Stimulated activated naive CD4-positive, alpha-beta T cell (primary cell): ENCODE results near the gene TDRD5.

Source experiments
- DNase-seq, 6 experiments: peaks; one replicate each; lab custom pipeline; 2025; lab: John Stamatoyannopoulos, UW

TDRD5 gene

GRCh38 chr1:179591592-179592580 is at the start of gene TDRD5:
TSS of gene TDRD5 (plus strand) at chr1:179591832. CDS start at chr1:179592616, 784 bp downstream.
- no peak for DNase-seq

- DNase-seq = no peak
These were observed 46.3 kb upstream of the TDRD5 start for GRCh38 chr1:179545321-179545720.

GRCh38 chr1:179547021-179547535 is 44.6 kb upstream of the TDRD5 start:
- no peak for DNase-seq

GRCh38 chr1:179548666-179549367 is 42.8 kb upstream of the TDRD5 start:
- DNase-seq = no peak

GRCh38 chr1:179549368-179549700 is 42.3 kb upstream of the TDRD5 start:
- DNase-seq = no peak

GRCh38 chr1:179550746-179551682 is 40.6 kb upstream of the TDRD5 start:
- no peak for DNase-seq

GRCh38 chr1:179554427-179554826 is 37.2 kb upstream of the TDRD5 start:
- no peak for DNase-seq

GRCh38 chr1:179558078-179558477 is 33.6 kb upstream of the TDRD5 start:
- DNase-seq = no peak

GRCh38 chr1:179575497-179576314 is 15.9 kb upstream of the TDRD5 start, which contains the start of gene NPHS2:
TSS of gene NPHS2 (minus strand) at chr1:179575948. CDS start at chr1:179575864, 84 bp downstream.
- no peak for DNase-seq

GRCh38 chr1:179576509-179576908 is 15.1 kb upstream of the TDRD5 start:
- no peak for DNase-seq

GRCh38 chr1:179583771-179584320 is 7.8 kb upstream of the TDRD5 start:
- no peak for DNase-seq

- DNase-seq = no peak
These were observed 5.4 kb upstream of the TDRD5 start for GRCh38 chr1:179586107-179586823.

GRCh38 chr1:179587336-179587735 is 4.3 kb upstream of the TDRD5 start:
- DNase-seq = no peak

GRCh38 chr1:179588425-179589024 is 3.1 kb upstream of the TDRD5 start:
- no peak for DNase-seq

GRCh38 chr1:179589509-179589908 is 2.1 kb upstream of the TDRD5 start:
- no peak for DNase-seq

- DNase-seq = no peak
These were observed 961 bp upstream of the TDRD5 start for GRCh38 chr1:179590671-179591070.

- DNase-seq = no peak
These were observed 410 bp upstream of the TDRD5 start for GRCh38 chr1:179591253-179591591.

- DNase-seq = no peak
These were observed 7.0 kb downstream of the TDRD5 start for GRCh38 chr1:179598631-179599030.

- DNase-seq = no peak
These were observed 8.1 kb downstream of the TDRD5 start for GRCh38 chr1:179599623-179600249.
